Activated CD8-positive, alpha-beta memory T cell treated with anti-CD3 and anti-CD28 coated beads, Interleukin-2, amount 50 U/mL, for 4 hours (primary cell): Measurements from ENCODE around the gene SPATA31D3.
"Not testable (repeated sequence)": the region's sequence is repeated elsewhere in the genome, so short reads cannot be mapped to it uniquely, and the experiment has no call there.

Experiments used
- DNase-seq: peaks from one replicate; pipeline ENCODE4 v3.0.0-alpha.2; 2020

Gene SPATA31D3

DNA sequence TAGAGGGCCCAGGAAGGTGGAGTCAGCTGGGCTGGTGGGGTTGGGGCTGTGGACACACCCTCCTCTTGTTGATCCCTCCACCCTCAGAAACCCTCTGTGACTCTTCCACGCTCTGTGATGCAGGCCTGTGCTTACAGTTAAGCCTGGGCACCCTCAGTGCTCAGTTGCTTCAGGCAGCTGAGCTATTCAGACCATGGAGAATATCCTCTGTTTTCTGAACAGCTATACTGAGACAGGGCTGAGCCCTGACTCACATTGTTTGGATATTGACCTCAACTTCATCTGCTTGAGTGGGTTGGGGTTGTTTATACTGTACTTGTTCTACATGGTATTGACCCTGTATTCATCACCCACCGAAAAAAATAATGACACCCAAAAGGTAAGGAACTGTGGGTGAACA, at the start of gene SPATA31D3:
Gene SPATA31D3 (plus strand): TSS at position 108 of the 400 bp plus-strand sequence. CDS start 86 bp downstream, at position 194.
- not testable (repeated sequence) for DNase-seq

DNA sequence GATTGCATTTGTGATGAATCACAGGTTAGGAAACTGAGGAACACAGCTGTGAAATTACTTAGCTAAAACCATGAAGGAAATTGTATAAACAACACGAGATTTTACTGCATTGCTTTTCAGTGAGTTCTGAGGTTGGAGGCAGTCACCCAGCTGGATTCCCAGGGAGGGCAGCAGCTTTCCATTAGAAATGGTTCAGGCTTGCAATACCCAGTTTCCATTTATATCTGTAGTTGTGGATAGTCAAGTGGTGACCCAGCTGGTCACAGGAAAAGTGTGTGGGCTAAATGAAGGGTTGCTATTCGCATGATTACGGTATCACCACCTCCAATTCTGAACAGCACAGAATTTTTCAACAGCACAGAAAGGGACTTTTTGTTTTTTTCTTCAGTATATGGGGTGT, 49.4 kb upstream of the SPATA31D3 start:
- no peak for DNase-seq

DNA sequence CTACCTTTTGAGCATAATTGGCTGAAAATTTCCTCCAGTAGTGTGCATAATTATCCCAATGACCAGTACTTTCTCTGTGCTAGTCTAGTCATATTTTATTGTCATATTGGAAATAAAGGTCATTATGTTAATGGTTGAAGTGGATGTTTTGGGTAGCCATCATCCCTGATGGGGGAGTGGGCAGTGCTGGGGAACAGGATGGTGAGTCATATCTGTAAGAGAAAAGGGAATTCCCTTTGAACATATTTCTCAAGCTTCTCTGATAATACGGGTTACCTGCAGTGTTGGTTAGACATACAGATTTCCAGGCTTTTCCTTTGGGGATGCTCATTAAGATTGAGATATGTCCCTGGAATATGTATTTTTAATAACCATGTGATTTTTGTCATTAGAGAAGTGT, 48.4 kb upstream of the SPATA31D3 start:
- DNase-seq = no peak

DNA sequence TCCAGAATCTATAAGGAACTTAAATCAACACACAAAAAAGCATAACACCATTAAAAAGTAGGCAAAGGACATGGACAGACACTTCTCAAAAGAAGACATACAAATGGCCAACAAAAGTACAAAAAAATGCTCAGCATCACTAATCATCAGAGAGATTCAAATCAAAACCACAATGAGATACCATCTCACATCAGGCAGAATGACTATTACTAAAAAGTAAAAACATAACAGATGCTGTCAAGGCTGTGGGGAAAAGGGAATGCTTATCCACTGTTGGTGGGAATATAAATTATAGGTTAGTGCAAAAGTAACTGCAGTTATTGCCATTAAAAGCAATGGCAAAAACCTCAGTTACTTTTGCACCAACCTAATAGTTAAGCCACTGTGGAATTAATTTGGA, 47.2 kb upstream of the SPATA31D3 start:
- no peak for DNase-seq

DNA sequence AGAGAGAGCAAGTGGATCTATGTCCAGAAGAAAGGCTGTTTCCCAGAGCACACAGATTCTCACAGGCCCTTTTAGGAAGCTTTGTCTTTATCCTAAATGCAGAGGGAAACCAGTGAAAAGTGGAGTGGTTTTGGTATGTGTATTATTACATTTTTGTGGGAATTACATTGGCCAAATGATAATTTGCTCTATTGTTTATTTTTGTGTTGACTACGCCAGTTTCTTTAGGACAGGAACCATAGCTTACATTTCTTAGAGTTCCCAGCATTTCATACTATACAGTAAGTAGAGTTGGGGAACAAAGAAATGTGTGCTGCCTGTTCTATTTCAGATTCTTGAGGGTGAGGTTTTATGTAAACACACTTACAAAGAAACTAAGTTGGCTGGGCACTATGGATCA, 44.4 kb upstream of the SPATA31D3 start:
- no peak for DNase-seq

DNA sequence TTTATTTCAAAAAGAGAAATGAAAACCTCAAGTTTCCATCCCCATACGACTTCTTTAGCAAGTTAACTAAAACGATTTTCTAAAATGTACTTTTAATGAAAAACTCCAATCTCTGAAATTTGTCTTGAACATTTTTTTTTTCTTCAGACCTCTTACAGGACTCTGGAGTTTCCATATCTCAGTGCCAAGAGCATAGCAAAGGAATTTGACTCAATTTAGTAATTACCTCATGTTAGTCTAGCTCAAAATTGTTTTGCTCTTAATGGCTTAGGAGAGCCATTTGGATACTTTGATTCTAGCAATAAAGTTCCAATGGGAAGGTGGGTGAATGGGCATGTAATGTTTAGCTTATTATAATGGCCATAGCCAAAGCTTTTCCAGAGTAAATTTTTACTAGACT, 41.1 kb upstream of the SPATA31D3 start:
- no peak for DNase-seq

DNA sequence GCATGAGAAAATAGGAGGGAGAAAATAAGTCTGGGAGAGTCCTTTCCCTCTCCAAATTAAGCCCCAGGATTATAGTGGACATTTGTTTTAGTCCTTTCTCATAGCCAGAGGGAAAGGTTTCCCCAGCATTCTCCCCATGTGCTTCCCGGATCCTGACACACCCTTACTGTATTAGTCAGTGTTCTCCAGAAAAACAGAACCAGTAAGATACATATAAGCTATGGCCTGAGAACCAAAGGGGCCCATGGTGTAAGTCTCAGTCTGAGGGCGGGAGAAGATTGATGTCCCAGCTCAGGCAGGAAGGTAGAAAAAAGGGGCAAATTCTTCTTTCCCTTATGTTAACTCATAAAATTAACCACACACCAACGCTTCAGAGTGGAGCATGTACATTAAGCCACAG, 40.7 kb upstream of the SPATA31D3 start:
- DNase-seq = no peak

DNA sequence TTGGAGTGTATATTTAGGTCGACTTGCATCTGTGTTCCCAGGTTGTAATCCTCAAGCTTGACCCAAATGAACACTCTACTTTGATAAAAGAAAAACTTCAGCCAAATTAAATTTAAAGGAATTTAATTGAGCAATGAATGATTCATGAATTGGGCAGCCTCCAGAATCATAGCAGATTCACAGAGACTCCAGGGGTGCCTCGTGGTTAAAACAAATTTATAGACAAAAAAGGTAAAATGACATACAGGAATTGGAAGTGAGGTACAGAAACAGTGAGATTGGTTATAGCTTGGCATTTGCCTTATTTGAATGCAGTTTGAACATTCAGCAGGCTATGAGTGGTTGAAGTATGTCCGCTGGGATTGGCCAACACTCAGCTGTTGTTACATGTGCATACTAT, 36.6 kb upstream of the SPATA31D3 start:
- no peak for DNase-seq

DNA sequence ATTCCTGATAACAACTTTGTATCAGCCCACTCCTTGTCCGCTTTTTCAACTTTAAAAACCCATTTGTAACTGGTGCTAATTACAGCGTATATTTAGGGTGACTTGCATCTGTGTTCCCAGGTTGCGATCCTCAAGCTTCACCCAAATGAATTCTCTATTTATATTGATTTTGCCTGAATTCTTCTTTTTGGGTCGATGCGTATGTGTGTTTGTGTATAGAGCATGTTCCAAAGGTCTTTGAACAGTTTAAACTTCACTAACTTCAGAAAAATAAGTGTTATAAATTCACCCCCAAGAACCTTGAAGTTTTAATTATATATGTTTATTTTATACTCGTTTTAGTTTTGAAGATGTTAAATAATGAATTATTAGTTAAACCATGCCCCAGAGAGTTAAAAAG, 31.2 kb upstream of the SPATA31D3 start:
- DNase-seq = no peak

DNA sequence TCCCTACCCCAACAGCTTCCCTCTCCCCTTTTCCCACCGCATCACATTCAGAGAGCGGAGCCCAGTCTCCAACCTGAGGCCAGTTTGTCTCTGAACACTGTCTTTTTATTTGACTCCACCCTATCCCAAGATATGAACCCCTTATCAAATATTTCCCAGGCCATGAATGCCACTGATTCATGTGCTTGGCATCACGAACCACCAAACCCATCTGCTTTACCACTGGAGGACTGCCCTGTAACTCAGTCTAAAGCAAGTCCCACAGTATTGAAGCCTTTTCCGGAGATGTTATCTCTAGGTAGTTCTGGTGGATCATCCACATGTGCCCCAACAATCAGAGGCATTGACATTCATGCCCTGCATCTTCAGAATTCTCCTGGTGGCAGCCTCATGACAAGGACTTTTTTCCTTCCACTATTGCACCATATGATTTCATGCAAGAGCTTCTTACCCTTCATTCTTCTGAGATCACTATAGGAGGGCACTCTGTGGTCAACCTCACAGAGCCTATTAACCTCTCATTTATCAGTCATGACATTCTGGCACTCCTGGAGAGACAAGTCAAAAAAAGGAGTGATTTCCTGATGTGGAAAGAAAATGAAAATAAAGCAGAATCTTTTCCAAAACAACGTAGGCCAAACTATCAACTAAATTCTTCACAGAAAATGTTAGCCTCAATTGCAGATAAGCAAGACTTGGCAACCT, 27.3 kb upstream of the SPATA31D3 start:
- no peak for DNase-seq

DNA sequence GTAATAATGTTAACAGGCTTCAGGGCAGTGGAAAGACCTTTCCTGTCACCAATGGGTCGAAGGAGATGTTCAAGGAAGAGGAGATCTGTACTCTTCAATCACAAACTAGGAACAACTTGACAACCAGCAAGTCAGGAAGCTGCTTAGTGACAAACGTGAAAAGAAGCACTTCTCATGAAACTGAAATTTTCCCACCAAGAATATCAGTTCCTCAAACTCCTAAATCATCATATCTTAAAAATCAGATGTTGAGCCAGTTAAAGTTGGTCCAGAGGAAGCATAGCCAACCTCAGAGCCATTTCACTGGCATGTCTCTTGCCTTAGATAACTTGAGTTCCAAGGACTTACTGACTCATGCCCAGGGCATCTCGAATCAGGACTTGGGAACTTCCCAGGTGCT, 24.8 kb upstream of the SPATA31D3 start:
- not testable (repeated sequence) for DNase-seq

DNA sequence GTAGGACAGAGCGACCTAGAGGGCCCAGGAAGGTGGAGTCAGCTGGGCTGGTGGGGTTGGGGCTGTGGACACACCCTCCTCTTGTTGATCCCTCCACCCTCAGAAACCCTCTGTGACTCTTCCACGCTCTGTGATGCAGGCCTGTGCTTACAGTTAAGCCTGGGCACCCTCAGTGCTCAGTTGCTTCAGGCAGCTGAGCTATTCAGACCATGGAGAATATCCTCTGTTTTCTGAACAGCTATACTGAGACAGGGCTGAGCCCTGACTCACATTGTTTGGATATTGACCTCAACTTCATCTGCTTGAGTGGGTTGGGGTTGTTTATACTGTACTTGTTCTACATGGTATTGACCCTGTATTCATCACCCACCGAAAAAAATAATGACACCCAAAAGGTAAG, 15.0 kb upstream of the SPATA31D3 start, which contains the start of gene SPATA31D4:
Gene SPATA31D4 (plus strand): TSS at position 124 of the 400 bp plus-strand sequence. CDS start 86 bp downstream, at position 210.
- DNase-seq = not testable (repeated sequence)

DNA sequence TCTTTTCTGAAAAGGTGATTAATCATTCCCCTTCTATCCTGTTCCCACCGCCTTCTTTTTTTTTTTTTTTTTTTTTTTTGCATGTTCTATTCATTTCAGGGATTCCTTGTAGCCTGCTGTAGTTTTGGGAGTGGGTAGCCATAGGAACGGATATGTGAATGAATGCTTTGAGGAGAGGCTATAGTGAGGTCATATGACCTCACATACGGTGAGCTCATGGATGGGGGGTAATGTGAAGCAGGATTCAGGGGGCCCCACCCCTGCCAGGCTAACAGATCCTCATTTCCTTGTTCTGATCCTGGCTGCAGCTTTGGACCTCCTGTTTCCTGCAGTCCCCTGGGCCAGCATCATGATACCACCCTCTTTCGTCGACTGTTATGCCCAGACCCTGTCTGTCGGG, 13.2 kb upstream of the SPATA31D3 start:
- DNase-seq = not testable (repeated sequence)

DNA sequence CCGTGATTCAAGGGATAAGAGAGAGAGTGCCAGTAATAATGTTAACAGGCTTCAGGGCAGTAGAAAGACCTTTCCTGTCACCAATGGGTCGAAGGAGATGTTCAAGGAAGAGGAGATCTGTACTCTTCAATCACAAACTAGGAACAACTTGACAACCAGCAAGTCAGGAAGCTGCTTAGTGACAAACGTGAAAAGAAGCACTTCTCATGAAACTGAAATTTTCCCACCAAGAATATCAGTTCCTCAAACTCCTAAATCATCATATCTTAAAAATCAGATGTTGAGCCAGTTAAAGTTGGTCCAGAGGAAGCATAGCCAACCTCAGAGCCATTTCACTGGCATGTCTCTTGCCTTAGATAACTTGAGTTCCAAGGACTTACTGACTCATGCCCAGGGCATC, 9.8 kb upstream of the SPATA31D3 start:
- DNase-seq = not testable (repeated sequence)

DNA sequence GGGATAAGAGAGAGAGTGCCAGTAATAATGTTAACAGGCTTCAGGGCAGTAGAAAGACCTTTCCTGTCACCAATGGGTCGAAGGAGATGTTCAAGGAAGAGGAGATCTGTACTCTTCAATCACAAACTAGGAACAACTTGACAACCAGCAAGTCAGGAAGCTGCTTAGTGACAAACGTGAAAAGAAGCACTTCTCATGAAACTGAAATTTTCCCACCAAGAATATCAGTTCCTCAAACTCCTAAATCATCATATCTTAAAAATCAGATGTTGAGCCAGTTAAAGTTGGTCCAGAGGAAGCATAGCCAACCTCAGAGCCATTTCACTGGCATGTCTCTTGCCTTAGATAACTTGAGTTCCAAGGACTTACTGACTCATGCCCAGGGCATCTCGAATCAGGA, 5.3 kb downstream of the SPATA31D3 start:
- not testable (repeated sequence) for DNase-seq

DNA sequence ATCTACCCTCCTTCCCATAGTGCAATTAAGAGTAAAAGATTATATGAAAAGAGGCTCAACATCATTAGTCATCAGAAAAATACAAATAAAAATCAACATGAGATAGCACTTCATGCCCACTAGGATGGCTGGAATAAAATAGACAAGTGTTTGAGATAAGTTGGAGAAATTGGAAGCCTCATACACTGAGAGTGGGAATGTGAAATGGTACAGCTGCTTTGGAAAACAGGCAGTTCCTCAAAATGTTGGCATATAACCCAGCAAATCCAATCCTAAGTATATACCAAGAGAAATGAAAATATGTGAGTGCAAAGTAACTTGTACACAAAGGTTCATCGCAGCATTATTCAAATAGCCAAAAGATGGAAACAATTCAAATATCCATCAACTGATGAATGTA, 9.8 kb downstream of the SPATA31D3 start:
- no peak for DNase-seq

DNA sequence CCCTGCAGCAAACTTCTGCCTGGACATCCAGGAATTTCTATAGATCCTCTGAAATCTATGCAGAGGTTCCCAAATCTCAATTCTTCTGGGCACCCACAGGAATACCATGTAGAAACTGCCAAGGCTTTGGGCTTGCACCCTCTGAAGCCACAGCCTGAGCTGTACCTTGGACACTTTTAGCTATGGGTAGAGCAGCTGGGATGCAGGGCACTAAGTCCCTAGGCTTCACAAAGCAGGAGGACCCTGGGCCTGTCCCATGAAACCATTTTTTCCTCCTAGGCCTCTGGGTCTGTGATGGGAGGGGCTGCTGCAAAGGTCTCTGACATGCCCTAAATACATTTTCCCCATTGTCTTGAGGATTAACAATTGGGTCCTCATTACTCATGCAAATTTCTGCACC, 12.3 kb downstream of the SPATA31D3 start:
- no peak for DNase-seq

DNA sequence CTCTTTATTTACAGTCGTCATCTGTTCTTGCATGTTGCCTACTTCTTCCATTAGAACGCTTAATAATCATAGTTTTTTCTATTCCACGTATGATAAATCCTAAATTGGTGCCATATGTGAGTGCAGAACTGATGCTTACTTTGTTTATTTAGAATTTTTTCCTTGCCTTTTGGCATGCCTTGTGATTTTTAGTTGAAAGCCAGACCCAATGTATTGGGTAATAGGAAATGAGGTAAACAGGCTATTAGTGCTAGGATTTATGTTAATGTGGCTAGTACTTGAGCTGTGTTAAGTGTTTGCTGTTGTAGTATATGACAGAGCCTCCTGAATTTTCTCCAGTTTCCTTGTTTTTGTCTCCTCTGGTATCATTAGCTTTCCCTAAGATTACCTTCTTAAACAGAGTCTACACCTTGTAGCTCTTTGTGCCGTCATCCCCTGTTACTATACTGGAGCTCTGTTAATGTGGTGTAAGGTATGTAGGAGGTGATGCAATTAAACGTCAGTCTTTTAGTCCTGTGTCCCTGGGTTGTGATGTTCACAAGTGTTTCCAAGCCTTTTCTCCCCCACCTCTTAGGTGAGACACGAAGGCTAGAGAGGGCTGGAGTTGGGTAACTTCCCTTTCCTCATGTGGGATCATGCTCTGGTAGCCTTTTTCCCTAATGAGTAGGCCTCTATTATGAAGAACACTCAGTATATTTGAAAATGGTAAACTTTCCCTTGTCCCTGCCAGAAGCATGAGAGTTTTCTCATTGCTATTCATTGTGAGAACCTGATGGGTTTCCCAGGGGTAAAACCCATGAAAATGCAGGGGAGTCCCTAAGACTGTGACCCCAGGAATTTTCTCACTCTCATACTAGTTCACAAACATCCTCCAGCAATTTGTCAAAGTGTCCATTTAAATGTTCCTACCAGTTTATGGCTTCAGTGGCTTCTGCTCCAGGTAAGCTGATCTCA, 21.2 kb downstream of the SPATA31D3 start:
- DNase-seq = no peak

DNA sequence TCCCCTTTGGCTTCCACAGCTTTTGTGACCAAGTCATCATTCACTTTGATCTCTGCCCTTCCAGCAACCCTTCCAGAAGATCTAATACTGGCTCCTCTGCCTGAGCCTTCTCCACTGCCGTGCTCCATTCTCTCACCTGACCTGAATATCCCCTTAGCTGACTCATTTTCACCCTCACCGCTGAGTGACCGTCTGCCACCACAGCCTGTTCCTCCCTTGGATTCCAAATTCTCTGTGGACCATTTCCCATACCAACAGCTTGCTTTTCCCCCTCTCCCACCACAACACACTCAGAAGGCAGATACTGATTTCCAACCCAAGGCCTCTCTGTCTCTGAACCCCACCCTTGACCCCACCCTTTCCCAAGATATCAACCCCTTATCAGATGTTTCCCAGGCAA, 24.7 kb downstream of the SPATA31D3 start:
- DNase-seq = no peak

DNA sequence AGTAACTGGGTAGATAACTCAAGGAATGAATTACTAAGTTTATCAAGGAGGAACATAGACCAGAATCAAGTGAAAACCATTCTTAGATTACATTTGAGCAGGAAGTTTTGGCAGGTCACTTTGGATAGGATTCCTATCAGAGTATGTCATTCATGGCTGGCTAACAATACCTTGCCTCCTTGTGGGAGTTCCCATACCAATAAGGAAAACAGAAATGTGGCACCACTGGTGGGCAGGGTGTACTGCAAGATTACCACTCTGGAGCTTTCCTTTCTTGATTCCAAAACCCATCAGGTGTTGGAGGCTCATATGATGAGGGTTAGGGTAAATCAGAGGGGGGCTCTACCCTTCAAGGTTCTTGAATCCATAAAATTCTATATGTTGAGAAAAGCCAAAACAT, 26.7 kb downstream of the SPATA31D3 start:
- no peak for DNase-seq

DNA sequence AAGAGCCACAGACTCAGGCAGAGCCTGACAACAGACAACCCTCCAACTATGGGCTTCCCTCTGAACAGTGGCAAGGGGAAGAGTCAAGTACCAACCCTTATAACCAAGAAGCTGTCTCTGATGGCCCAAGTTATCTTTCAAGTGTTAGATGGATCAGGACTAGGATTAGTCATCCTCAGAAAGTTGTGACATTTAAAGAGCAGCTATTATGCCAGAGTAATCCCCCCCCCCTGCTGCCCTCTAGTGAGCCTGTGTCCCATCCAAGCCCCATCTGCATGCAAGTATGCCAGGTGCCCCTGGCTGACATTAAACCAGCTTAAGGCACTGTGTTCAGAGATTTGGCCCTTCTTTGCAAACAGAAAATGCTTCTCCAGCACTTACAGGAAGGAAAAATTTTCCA, 28.4 kb downstream of the SPATA31D3 start:
- DNase-seq = no peak

DNA sequence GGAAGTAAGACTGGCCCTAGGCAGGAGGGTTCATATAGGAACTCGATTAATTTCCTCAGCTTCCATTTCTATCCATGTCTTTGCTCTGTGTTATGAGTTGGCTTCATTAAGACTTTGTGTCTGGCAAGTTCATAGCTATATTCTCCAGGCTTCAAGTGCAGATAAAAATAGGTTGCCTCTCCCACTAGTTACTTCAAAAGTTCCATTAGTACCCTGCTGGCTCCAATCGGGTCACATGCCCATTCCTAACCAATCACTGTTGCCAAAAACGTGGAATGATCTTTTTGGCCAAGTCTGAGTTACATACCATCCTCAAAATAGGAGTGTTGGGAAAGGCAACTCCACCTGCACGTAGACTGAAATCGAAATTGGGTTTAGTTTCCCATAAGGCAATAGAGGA, 31.5 kb downstream of the SPATA31D3 start:
- DNase-seq = no peak

DNA sequence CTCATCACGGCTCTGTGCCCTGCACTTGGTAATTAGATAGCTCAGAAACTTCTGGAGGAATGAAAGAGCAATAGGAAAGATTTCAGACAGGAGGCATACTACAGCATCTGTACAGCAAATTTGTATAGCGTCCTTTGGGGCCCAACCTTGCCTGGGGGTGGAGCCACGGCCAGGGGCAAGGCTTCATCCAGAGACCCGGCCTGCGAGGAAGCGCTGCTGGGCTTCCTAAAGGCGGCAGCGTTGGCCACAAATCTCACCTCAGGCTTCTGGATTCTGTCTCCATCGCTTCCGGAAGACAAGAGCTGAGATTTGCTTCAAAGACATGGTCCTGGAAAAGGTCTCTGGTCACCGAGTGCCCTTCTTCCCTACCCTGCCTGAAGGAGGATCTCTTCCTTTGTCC, 33.1 kb downstream of the SPATA31D3 start:
- DNase-seq = no peak

DNA sequence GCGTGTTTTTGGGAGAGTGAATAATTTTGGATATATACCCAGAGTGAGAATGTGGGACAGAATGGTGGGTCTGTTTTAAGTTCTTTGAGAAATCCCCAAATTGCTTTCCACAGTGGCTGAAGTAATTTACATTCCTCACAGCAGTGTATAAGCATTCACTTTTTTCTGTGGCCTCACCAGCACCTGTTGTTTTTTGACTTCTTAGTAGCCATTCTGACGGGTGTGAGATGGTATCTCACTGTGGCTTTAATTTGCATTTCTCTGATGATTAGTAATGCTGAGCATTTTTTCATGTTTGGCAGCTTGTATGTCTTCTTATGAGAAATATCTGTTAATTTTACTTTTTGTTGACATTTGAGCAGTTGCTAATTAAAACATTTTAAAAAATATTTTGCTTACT, 35.9 kb downstream of the SPATA31D3 start:
- no peak for DNase-seq
